HG03442 (cell line): Measurements from ENCODE around the gene LRFN2.

Experiments
- ATAC-seq: cut with Tn5 transposase; IDR thresholded peaks from one replicate; pipeline ENCODE4 v1.9.1; 2021; ENCODE audit warnings: mild to moderate bottlenecking, moderate library complexity; ENCODE audit not compliant: unreplicated experiment

Gene LRFN2

DNA sequence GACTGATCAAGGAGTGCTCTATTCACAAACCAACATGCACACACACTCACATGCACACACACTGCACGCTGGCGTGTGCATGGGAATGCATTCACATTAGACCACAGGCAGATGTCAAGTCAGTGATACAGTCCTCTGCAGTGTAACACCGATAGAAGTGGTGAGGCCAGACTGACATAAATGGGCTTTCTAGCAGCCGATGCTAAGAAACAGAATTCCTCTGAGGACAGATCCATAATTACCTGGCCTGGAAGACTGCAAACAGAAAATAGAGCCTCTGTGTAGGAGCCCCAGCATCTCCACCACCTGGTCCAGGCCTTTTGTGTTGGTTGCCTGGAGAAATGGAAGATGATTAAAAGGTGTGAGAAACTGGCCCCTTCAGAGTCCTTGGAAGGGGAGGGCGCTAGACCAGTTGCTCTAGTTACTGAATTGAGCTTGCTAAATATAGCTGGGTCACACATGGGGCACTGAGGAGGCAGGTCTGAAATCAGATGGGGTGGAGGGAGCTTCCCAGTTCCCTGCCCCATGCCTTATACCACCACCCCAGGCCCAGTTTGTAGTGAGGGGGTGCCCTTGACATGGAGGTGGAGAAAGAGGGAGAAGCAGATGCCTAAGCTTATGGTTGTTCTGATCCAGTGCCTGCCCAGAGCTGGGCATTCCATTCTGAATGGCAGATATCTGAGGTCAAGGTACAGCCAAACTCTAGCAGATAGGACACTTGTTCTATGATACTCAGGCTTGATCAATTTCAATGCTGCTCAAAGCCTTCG is 233.8 kb downstream of the LRFN2 start:
- no peak for ATAC-seq

DNA sequence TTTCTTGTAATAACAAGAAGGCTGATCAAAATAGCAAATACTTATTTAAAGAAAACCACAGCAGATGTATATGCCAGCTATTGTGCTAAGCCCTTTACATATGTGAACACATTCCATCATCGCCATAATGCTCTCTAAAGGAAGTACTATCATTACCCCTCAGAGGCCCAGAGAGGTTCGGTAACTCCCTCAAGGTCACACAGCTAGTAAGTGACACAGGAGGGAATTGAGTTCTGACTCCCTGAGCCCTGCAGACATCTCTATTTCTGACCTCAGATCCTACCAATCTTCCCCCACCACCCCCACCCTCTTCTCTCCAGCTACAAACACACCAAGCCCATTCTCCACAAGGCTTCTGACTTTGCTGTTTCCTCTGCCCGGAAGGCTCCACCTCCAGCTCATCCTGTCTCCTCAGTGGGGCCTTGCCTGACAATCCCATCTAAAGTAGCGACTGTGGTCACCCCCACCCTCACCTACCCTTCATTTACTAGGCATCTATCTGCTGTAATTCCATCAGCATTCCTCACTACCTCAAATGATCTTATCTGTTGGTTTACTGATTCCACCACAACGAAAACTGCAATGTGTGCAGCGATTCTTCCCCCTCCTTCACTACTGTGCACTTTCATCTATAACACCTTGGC is 234.5 kb downstream of the LRFN2 start:
- ATAC-seq = no peak

- ATAC-seq = no peak
Measured at GRCh38 chr6:40352006-40352405, 235.2 kb downstream of the LRFN2 start.

- ATAC-seq = no peak
Measured at GRCh38 chr6:40350747-40351217, 236.4 kb downstream of the LRFN2 start.

DNA sequence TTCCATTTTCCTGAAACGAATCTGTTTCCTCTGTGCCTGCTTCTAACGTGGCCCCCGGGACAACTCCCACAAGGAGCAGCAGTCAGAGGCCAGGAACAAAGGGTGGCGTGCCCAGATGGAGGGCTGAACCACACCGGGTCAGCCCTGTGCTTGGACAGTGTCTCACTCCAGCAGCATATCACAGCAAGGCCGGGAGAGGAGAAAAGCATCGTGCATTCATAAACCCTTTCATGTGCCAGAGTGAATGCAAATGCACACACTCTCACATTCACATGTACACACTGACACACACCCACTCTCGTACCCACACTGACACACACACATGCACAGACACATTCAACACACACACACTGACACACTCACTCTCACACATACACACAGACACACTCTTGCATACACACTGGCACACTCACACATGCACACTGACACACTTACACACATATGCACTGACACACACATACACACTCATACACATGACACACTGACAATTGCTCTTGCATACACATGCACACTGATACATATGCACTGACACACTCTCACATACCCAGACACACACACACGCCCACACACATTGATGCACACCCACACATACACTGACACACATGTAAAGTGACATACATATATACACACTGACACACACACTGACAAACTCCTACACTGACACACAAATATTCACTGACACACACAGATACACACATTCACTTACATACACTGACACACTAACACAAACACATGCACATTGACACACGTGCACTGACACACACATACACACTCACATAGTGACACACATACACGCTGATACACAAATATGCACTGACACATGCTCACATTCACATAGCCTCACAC is 237.0 kb downstream of the LRFN2 start:
- no peak for ATAC-seq

- no peak for ATAC-seq
Measured at GRCh38 chr6:40349123-40349900, 237.9 kb downstream of the LRFN2 start.

- no peak for ATAC-seq
Measured at GRCh38 chr6:40348591-40348990, 238.6 kb downstream of the LRFN2 start.

DNA sequence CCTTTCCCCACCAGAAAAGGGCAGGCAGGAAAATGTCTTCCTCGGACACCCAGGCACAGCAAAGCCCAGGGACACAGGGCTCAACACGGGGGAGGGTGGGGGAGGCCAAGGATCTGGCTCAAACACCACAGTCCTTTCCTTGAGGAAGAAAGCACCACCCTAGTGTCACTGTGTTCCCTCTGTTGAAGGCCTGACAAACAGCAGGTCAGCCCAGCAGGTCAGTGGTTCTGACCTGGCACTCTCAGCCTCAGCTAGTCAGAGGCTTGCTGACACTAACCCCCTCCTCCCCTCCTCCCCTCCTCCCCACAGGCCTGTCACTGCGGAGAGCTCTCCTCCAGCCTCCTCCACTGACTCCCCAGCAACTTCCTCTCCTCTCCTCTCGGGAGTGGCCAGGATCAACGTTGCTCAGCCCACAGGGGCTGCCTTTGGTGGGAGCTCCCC is 239.6 kb downstream of the LRFN2 start:
- no peak for ATAC-seq

DNA sequence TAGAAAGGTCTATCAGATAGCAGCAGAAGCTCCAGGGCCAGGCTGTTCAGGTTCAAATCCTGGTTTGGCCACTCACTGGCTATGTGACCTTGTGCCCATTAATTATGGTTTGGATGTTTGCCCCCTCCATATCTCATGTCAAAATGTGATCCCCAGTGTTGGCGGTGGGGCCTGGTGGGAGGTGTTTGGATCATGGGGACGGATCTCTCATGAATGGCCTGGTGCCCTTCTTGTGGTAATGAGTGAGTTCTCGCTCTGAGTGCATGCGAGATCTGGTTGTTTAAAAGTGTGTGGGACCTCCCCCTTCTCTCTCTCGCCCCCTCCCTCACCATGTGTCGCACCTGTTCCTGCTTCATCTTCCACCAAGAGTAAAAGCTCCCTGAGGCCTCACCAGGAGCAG is 240.9 kb downstream of the LRFN2 start:
- no peak for ATAC-seq

GRCh38 chr6:40344566-40345167 is 242.5 kb downstream of the LRFN2 start:
- no peak for ATAC-seq

DNA sequence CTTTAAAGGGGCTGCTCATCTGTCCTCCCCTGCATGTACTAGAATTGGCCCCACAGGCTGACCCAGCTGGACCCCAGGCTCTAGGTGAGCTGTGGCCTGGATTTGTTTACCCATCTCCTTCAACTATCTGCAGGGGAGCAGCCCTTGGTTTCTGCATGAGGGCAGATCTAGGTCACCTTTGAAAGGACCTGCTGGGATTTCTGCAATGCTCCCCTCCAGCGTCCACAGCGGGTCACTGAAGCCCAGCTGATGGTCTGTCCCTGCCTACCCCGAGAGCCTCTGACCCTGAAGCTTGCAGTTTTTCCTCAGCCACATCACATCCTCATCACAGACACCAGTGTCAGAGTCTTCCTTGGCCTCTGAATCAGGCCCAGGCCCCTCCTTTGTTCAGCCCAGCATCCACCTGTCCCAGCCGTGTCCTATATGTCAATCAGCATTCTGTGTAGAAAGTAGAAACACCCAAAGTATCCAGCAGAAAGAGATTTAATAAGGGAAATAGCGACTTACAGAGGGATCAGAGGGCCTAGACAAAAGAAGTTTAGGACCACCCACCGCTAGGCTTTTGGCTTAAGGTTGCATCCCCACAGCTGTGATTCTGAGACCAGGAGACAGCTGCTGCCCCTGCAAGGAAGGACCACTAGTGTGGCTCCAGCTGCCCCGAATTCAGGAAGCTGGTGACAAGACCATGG is 243.1 kb downstream of the LRFN2 start:
- ATAC-seq = no peak

DNA sequence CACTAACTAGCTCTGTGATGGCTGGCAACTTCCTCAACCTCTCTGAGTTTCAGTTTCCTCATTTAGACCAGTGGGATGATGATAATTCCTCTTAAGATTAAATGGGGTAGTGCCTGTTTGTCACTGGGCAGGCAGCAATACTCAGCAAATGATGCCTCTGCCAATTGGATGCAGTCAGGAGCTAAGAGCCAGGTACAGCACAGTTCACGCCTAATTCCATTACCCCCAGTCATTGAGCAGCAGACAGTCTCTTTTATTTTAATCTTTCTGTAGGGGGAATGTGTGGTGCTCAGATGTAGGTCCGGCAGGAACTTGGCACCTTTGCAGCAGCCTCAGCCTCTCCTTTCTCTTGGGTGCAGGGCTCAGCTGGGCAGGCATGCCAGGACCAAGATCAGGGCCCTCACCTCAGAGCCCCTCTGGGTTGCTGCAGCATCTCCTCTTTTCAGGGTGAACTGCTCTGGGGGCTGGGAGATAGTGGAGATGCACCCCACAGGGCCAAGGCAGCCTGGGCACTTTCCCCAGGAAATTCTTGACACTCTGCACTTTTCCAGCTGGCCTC is 243.8 kb downstream of the LRFN2 start:
- ATAC-seq = no peak

DNA sequence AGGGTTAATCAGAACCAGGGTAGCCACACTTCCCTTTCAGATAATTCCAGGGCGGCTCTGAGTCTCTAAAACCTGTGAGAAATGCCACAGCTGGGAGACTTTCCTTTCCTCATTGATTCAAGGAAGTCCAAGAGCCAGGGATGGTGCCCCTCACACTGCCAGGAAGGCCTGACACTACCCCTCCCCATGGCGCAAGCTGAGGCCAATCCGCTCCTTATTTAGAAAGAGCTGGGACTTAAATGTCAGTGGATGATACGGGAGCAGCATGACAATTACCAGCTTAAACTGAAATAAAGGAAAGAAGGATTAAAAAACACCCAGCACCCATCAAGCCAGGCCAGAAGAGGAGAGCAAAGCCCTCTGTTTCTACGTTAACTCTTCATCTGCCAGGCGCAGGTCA is 244.4 kb downstream of the LRFN2 start:
- ATAC-seq = no peak

DNA sequence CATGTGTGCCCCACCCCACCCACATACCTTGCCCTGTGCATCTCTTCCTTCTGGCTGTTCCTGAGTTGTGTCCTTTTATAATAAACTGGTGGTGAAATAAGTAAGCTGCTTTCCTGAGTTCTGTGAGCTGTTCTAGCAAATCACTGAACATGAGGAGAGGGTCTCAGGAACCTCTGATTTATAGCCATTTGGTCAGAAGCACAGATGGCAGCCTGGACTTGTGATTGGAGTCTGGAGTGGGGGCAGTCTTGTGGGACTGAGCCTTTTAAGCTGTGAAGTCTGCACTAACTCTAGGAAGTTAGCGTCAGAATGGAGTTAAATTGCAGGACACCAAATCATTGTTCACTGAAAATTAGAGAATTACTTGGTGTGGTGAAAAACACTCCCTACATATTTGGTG is 245.4 kb downstream of the LRFN2 start:
- ATAC-seq = no peak
